C4-2B (cell line): ENCODE data around the gene TMEM30B.

Experiments
- H3K27ac ChIP-seq: fragments of 450-650 bp; 2 replicates; pipeline ENCODE4 v1.5.1; 2017
- ZFX ChIP-seq: fragments of 450-650 bp; IDR thresholded peaks from 2 replicates; pipeline ENCODE4 v1.6.1; 2017
- TF ChIP-seq, protein P1 (sequence below): fragments of 450-650 bp; conservative IDR thresholded peaks from 2 replicates; pipeline ENCODE4 v1.5.1; 2017; ENCODE audit warnings: mild to moderate bottlenecking

The TMEM30B gene, protein sequence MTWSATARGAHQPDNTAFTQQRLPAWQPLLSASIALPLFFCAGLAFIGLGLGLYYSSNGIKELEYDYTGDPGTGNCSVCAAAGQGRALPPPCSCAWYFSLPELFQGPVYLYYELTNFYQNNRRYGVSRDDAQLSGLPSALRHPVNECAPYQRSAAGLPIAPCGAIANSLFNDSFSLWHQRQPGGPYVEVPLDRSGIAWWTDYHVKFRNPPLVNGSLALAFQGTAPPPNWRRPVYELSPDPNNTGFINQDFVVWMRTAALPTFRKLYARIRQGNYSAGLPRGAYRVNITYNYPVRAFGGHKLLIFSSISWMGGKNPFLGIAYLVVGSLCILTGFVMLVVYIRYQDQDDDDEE

DNA sequence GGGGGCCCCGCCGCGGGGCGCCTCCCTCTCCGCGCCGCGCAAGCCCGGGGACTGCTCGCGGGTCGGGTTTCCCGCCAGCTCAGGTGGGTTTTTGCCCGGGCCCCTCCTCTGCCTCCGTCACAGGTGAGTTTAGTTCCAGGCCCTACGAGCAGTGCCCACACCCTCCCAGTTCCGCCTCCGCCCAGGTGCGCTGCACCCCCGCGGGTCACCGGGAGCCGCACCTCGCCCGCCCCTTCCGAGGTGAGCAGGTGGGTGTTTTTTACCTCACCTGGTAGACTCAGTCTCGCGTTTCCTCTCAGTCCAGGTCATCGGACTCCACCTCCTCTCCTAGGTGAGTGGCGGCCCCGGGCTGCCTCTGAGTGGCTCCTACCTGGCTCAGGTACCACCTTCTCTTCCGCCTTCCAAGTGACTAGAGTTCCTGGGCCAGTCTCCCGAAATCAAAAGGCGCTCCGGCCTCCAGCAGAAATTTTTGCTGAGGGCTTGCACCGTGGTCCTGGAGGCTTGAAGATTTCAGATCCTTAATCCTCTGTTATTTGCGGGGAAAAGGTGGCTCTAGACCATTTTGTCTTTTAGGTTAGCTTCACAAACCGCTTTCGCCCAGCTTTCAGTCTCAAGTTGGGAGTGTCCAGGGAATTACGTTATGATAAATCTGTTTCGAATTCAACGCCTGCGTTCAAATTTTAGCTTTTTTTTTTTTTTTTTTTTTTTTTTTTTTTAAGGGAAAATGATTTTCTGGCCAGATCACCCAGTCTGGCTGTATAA lies at the start of gene TMEM30B:
TMEM30B (minus strand) TSS at position 153 of the 762 bp plus-strand sequence. CDS start 191 bp downstream, outside the sequence.
- no peak within 1 kb of the TSS for H3K27ac ChIP-seq
- no peak for TF ChIP-seq ZFX
- TF ChIP-seq, protein P1, sequence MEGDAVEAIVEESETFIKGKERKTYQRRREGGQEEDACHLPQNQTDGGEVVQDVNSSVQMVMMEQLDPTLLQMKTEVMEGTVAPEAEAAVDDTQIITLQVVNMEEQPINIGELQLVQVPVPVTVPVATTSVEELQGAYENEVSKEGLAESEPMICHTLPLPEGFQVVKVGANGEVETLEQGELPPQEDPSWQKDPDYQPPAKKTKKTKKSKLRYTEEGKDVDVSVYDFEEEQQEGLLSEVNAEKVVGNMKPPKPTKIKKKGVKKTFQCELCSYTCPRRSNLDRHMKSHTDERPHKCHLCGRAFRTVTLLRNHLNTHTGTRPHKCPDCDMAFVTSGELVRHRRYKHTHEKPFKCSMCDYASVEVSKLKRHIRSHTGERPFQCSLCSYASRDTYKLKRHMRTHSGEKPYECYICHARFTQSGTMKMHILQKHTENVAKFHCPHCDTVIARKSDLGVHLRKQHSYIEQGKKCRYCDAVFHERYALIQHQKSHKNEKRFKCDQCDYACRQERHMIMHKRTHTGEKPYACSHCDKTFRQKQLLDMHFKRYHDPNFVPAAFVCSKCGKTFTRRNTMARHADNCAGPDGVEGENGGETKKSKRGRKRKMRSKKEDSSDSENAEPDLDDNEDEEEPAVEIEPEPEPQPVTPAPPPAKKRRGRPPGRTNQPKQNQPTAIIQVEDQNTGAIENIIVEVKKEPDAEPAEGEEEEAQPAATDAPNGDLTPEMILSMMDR: no peak

DNA sequence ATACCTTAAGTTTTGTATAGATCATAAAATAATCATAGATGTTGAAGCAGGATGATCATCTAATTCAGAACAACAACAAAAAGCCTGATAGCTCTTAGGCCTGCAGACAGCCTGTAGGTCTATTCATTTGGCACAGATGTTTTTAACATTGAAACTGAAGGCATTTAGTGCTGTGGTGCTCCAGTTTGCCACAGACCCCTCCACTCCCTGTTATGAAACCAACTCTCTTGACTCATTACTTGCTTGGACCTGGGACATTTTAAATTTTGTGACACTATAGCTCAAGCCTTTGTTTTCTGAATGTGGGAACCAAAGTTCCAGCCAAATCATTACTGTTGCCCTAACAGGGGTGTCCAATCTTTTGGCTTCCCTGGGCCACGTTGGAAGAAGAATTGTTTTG lies 49.4 kb upstream of the TMEM30B start:
- H3K27ac ChIP-seq: no peak overlapping the region
- TF ChIP-seq, protein P1: no peak
- no peak for TF ChIP-seq ZFX

DNA sequence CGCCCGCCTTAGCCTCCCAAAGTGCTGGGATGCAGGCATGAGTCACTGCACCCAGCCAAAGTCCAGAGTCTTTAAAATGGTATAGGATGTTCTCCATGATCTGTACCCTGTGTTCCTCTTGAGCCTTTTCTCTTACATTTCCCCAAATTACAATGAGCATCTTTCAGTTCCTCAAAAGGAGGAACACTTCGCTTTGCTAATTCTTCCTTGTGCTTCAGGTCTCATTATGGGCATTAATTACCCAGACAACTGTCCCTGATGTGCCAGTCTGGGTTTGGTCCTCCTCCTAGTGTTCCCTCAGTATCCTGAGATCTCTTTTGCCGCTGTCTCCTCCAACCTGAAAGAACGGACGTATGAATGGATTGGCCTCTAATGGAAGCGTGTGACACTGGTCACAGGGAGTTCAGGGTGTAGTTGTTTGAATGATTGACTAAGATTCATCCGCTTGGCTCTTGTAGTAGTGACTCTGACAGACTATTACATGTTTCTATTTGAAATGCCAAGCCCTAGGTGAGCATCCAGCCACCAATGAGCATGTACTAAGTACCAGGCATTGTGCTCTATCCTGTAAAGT lies 48.4 kb upstream of the TMEM30B start:
- TF ChIP-seq ZFX: no peak
- TF ChIP-seq, protein P1: no peak
- H3K27ac ChIP-seq: no peak overlapping the region

DNA sequence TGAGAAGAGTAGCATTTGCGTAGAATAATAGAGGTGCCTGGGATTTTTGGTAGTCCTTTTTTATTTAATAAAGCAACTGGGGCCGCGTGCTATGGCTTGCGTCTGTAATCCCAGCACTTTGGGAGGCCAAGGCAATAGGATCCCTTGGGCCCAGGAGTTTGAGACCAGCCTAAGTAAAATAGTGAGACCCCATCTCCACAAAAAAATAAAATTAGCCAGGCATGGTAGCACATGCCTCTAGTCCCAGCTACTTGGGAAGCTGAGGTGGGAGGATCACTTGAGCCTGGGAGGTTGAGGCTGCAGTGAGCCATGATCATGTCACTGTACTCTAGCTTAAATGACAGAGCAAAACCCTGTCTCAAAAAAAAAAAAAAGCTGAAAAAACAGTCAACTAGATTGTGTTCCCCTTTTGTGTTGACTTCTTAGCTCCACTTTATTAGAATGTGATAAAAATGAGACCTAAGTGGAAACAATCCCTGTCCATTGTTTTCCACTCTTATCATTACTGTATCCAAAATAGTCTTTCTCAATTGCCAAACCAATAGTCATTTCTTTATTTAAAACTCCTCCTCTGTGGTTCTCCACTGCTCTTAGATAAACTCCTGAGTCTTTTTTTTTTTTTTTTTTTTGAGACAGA lies 47.6 kb upstream of the TMEM30B start:
- TF ChIP-seq, protein P1: no peak
- TF ChIP-seq ZFX: no peak
- no peak overlapping the region for H3K27ac ChIP-seq

DNA sequence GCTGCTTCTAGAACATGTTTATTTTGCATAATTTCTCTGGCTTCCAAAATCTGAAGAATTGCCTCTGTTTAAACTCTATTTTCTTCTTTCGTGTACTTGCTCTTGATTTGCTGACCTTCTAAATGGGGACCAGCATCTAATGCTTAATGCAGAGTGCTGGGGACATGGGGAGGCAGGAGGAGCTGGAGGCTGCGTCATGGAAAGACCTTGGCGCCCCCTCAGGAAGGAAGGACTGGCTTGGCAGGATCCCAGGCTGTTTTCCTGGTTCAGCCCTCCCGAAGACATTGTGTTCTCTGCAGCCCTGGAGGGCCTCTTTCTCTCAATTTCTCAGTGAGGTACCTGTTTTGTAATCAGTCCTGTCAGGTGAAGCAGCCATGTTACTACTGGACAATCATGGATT lies 45.7 kb upstream of the TMEM30B start:
- no peak for TF ChIP-seq ZFX
- TF ChIP-seq, protein P1: no peak
- no peak overlapping the region for H3K27ac ChIP-seq

DNA sequence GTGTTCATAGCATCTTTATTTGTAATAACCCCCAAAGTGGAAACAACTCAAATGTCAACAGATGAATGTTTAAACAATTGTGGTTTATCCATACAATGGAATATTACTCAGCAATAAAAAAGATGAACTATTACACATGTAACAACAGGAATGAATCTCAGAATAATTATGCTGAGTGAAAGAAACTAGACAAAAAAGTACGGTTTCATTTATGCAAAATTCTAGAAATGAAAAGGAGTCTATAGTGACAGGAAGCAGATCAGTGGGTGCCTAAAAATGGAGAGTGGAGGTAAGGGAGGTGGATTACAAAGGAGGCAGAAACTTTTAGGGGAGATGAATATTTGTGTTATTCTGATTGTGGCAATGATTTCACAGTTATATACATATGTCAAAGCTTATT lies 45.0 kb upstream of the TMEM30B start:
- no peak for TF ChIP-seq ZFX
- TF ChIP-seq, protein P1: no peak
- no peak overlapping the region for H3K27ac ChIP-seq

DNA sequence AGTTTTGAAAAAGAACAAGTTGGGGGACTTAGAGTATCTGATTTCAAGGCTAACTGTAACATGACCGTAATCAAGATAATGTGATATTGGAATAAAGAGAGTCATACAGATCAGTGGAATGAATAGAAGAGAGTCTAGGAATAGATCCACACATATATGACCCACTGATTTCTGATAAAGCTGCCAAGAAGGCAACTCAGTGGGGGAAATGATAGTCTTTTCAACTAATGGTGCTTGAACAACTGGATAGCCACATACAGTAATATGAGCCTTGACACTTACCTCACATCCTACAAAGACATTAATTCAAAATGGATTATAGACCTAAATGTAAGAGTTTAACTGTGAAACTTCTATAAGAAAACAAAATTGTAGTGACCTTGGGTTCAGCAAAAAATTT lies 44.0 kb upstream of the TMEM30B start:
- TF ChIP-seq ZFX: no peak
- TF ChIP-seq, protein P1: no peak
- H3K27ac ChIP-seq: no peak overlapping the region
